ENCODE measurements around the gene PCDHA11. TPM values are rescaled to one million over a fixed set of nuclear protein-coding genes. Genes with fewer than 3 reads are reported as not detected.
A peak's percentile ranks its signal among the peaks of the same experiment; 100 is the strongest.
"Not testable (repeated sequence)": the region's sequence is repeated elsewhere in the genome, so short reads cannot be mapped to it uniquely, and the experiment has no call there.

Gene PCDHA11
- total and polyA plus RNA-seq, 4 experiments from 2014 or later = not detected

GRCh38 chr5:140842798-140843733 lies 25.7 kb upstream of the PCDHA11 start:
- intact Hi-C loops (cut with micrococcal nuclease) = no loop called here
- H3K4me3 ChIP-seq (ENCODE audit: low read length in 2 of 2) = no peak overlapping the region
- no peaks in the 10 kb centered on the region for H3K27me3 ChIP-seq (ENCODE audit: insufficient read depth, low read length)
- Mint-ChIP-seq H3K4me3 (no peak overlapping the region), H3K27me3 (peaks cover 13 to 18% of the 10 kb centered on the region in 2 donors), H3K36me3 (peaks cover 0 to 3% of the 10 kb centered on the region in 2 donors), H3K27ac (no peak overlapping the region), H3K4me1 (no peaks in the 10 kb centered on the region), H3K9me3 (peaks cover 3 to 44% (median 23%) of the 10 kb centered on the region in 8 donors)
- no peak overlapping the region for H3K27ac ChIP-seq (ENCODE audit: low read depth, low read length)
- ChIA-PET POLR2A (ENCODE audit: partially characterized antibody) (no interaction called here), CTCF (ENCODE audit: partially characterized antibody) (no interaction called here)
- DNase-seq = no peak
- no peaks in the 10 kb centered on the region for H3K36me3 ChIP-seq (ENCODE audit: insufficient read depth, low read length)
- H3K4me1 ChIP-seq (ENCODE audit: insufficient read depth, low read length) = no peaks in the 10 kb centered on the region
- H3K9me3 ChIP-seq (ENCODE audit: control insufficient read depth in 1 of 2, low read length in 2 of 2) = no peaks in the 10 kb centered on the region

- H3K36me3 ChIP-seq (ENCODE audit: insufficient read depth, low read length); H3K36me3 Mint-ChIP-seq; POLR2A ChIA-PET (ENCODE audit: partially characterized antibody); H3K27ac ChIP-seq (ENCODE audit: low read depth, low read length); H3K4me3 Mint-ChIP-seq; intact Hi-C loops (cut with micrococcal nuclease); H3K27me3 ChIP-seq (ENCODE audit: insufficient read depth, low read length); H3K4me1 Mint-ChIP-seq; H3K4me1 ChIP-seq (ENCODE audit: insufficient read depth, low read length); H3K9me3 ChIP-seq (ENCODE audit: control insufficient read depth in 1 of 2, low read length in 2 of 2); CTCF ChIA-PET (ENCODE audit: partially characterized antibody); DNase-seq; H3K4me3 ChIP-seq (ENCODE audit: low read length in 2 of 2): not testable (repeated sequence)
- Mint-ChIP-seq H3K27me3 (peaks cover 12 to 17% of the 10 kb centered on the region in 2 donors), H3K9me3 (peaks cover 5 to 35% (median 7%) of the 10 kb centered on the region in 8 donors), H3K27ac (peak within 1 kb of the TSS in 1 of 7 donors; percentile 48)
These were observed 20.3 kb upstream of the PCDHA11 start, which contains the start of gene PCDHA9 for GRCh38 chr5:140848139-140849102. Gene PCDHA9 (plus strand): TSS chr5:140848382. CDS start chr5:140848496, 114 bp downstream.

- H3K27ac Mint-ChIP-seq; POLR2A ChIA-PET (ENCODE audit: partially characterized antibody); H3K9me3 ChIP-seq (ENCODE audit: control insufficient read depth in 1 of 2, low read length in 2 of 2); DNase-seq; H3K36me3 Mint-ChIP-seq; H3K4me1 Mint-ChIP-seq; intact Hi-C loops (cut with micrococcal nuclease); CTCF ChIA-PET (ENCODE audit: partially characterized antibody); H3K36me3 ChIP-seq (ENCODE audit: insufficient read depth, low read length); H3K27me3 ChIP-seq (ENCODE audit: insufficient read depth, low read length); H3K4me1 ChIP-seq (ENCODE audit: insufficient read depth, low read length); H3K27ac ChIP-seq (ENCODE audit: low read depth, low read length); H3K4me3 ChIP-seq (ENCODE audit: low read length in 2 of 2); H3K4me3 Mint-ChIP-seq: not testable (repeated sequence)
- peaks cover 5 to 34% (median 8%) of the 10 kb centered on the region in 8 donors for H3K9me3 Mint-ChIP-seq
- peaks cover 13 to 17% of the 10 kb centered on the region in 2 donors for H3K27me3 Mint-ChIP-seq
These were observed 18.7 kb upstream of the PCDHA11 start for GRCh38 chr5:140849831-140850634.

- intact Hi-C loops (cut with micrococcal nuclease) = no loop called here
- H3K4me1 Mint-ChIP-seq = no peaks in the 10 kb centered on the region
- Histone ChIP-seq H3K36me3 (ENCODE audit: insufficient read depth, low read length) (no peaks in the 10 kb centered on the region), H3K4me1 (ENCODE audit: insufficient read depth, low read length) (no peaks in the 10 kb centered on the region), H3K4me3 (ENCODE audit: low read length in 2 of 2) (no peak within 1 kb of the TSS), H3K9me3 (ENCODE audit: control insufficient read depth in 1 of 2, low read length in 2 of 2) (no peaks in the 10 kb centered on the region), H3K27me3 (ENCODE audit: insufficient read depth, low read length) (no peaks in the 10 kb centered on the region), H3K27ac (ENCODE audit: low read depth, low read length) (no peak within 1 kb of the TSS)
- ChIA-PET POLR2A (ENCODE audit: partially characterized antibody) (no interaction called here), CTCF (ENCODE audit: partially characterized antibody) (no interaction called here)
- no peak for DNase-seq
- H3K9me3 Mint-ChIP-seq = peaks cover 6 to 31% (median 13%) of the 10 kb centered on the region in 8 donors
- peaks cover 4 to 8% of the 10 kb centered on the region in 2 donors for H3K27me3 Mint-ChIP-seq
- H3K27ac Mint-ChIP-seq = no peak within 1 kb of the TSS
- no peaks in the 10 kb centered on the region for H3K36me3 Mint-ChIP-seq
- H3K4me3 Mint-ChIP-seq = no peak within 1 kb of the TSS
These were observed 12.7 kb upstream of the PCDHA11 start, which contains the start of gene PCDHA10 for GRCh38 chr5:140855772-140856674. Gene PCDHA10 (plus strand): TSS chr5:140855897. CDS start chr5:140856049, 152 bp downstream.

- H3K27ac Mint-ChIP-seq = peak overlapping the region in 1 of 7 donors; percentile 17
- no peak for DNase-seq
- H3K27me3 Mint-ChIP-seq = peaks cover 6 to 13% of the 10 kb centered on the region in 2 donors
- H3K4me3 Mint-ChIP-seq = no peak overlapping the region
- POLR2A ChIA-PET (ENCODE audit: partially characterized antibody) = no interaction called here
- H3K36me3 Mint-ChIP-seq = no peaks in the 10 kb centered on the region
- Histone ChIP-seq H3K4me3 (ENCODE audit: low read length in 2 of 2) (no peak overlapping the region), H3K9me3 (ENCODE audit: control insufficient read depth in 1 of 2, low read length in 2 of 2) (no peaks in the 10 kb centered on the region), H3K36me3 (ENCODE audit: insufficient read depth, low read length) (no peaks in the 10 kb centered on the region), H3K4me1 (ENCODE audit: insufficient read depth, low read length) (no peaks in the 10 kb centered on the region), H3K27ac (ENCODE audit: low read depth, low read length) (no peak overlapping the region), H3K27me3 (ENCODE audit: insufficient read depth, low read length) (no peaks in the 10 kb centered on the region)
- CTCF ChIA-PET (ENCODE audit: partially characterized antibody) = no interaction called here
- intact Hi-C loops (cut with micrococcal nuclease) = no loop called here
- no peaks in the 10 kb centered on the region for H3K4me1 Mint-ChIP-seq
- peaks cover 7 to 40% (median 21%) of the 10 kb centered on the region in 8 donors for H3K9me3 Mint-ChIP-seq
These were observed 11.4 kb upstream of the PCDHA11 start for GRCh38 chr5:140857177-140857986.

GRCh38 chr5:140857987-140858240 lies 10.8 kb upstream of the PCDHA11 start:
- intact Hi-C loops (cut with micrococcal nuclease) = no loop called here
- Histone ChIP-seq H3K4me1 (ENCODE audit: insufficient read depth, low read length) (no peaks in the 10 kb centered on the region), H3K27ac (ENCODE audit: low read depth, low read length) (no peak overlapping the region), H3K27me3 (ENCODE audit: insufficient read depth, low read length) (no peaks in the 10 kb centered on the region), H3K36me3 (ENCODE audit: insufficient read depth, low read length) (no peaks in the 10 kb centered on the region), H3K9me3 (ENCODE audit: control insufficient read depth in 1 of 2, low read length in 2 of 2) (no peaks in the 10 kb centered on the region), H3K4me3 (ENCODE audit: low read length in 2 of 2) (no peak overlapping the region)
- no peak for DNase-seq
- Mint-ChIP-seq H3K36me3 (no peaks in the 10 kb centered on the region), H3K4me3 (no peak overlapping the region), H3K27me3 (peaks cover 4 to 13% of the 10 kb centered on the region in 2 donors), H3K27ac (peak overlapping the region in 1 of 7 donors; percentile 17), H3K4me1 (no peaks in the 10 kb centered on the region), H3K9me3 (peaks cover 7 to 40% (median 21%) of the 10 kb centered on the region in 8 donors)
- ChIA-PET CTCF (ENCODE audit: partially characterized antibody) (no interaction called here), POLR2A (ENCODE audit: partially characterized antibody) (no interaction called here)

Measured in CD4-positive, alpha-beta memory T cell (primary cell).